DOHH2 (cell line): ENCODE measurements around the gene WWC1.

ENCODE experiments used
- EZH2phosphoT487 ChIP-seq: fragments of 200-600 bp; sonication (generic); IDR thresholded peaks from 2 replicates; pipeline ENCODE4 v1.6.1; 2017; ENCODE audit warnings: borderline replicate concordance, mild to moderate bottlenecking, antibody characterized with exemption, low read length, moderate library complexity, mixed read lengths
- TF ChIP-seq, protein P1 (sequence below): fragments of 200-600 bp; sonication (generic); IDR thresholded peaks from one replicate; pipeline ENCODE4 v1.5.1; 2014; ENCODE audit warnings: antibody characterized with exemption, mild to moderate bottlenecking, low read depth, low read length; ENCODE audit not compliant: poor library complexity, severe bottlenecking

GRCh38 chr5:168390491-168390890, 99.0 kb downstream of the WWC1 start:
- TF ChIP-seq, protein P1, sequence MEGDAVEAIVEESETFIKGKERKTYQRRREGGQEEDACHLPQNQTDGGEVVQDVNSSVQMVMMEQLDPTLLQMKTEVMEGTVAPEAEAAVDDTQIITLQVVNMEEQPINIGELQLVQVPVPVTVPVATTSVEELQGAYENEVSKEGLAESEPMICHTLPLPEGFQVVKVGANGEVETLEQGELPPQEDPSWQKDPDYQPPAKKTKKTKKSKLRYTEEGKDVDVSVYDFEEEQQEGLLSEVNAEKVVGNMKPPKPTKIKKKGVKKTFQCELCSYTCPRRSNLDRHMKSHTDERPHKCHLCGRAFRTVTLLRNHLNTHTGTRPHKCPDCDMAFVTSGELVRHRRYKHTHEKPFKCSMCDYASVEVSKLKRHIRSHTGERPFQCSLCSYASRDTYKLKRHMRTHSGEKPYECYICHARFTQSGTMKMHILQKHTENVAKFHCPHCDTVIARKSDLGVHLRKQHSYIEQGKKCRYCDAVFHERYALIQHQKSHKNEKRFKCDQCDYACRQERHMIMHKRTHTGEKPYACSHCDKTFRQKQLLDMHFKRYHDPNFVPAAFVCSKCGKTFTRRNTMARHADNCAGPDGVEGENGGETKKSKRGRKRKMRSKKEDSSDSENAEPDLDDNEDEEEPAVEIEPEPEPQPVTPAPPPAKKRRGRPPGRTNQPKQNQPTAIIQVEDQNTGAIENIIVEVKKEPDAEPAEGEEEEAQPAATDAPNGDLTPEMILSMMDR = no peak
- TF ChIP-seq EZH2phosphoT487 = no peak
